ENCODE data around the gene TP53I11. TPM values are rescaled to one million over a fixed set of nuclear protein-coding genes. Genes with fewer than 3 reads are reported as not detected.

The TP53I11 gene
- total RNA-seq, 4 donors from 2014 or later: 24.7 to 107 (median 46.3) TPM

DNA sequence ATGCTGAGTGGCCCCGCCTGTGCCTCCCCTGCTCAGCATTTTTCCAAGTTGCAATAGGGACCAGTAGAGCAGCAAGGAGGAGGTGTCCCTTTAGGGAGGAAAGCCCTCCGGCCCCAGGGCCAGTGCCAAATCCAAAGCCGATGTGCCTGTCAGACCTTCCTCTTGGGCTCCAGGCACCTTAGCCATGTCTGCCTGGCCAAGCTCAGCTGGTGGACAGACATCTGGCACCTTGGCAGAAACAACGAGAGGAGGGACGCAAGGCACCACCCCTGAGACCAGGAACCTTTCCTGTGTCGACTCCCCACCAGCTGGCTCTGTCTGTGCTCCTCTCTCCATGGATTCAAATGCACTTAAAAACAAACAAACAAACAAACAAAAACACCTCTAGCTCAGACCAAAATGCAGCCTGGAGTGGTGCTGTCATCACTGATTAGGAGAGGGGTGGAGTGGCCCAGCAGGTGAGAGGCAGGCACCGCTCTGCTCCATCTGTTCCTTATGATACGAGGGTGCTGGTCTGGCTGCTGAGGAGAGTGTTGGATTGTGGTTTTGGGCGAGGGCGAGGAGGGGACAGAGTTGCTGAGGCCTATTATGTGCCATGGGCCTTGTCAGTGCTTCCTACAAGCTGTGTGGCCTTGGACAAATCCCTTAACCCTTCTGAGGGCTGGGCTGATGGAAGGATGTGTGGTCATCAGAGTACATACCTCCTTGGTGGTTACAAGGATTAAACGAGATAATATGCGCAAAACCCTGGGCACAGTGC lies 46.2 kb downstream of the TP53I11 start:
- TF ChIP-seq, protein P1, sequence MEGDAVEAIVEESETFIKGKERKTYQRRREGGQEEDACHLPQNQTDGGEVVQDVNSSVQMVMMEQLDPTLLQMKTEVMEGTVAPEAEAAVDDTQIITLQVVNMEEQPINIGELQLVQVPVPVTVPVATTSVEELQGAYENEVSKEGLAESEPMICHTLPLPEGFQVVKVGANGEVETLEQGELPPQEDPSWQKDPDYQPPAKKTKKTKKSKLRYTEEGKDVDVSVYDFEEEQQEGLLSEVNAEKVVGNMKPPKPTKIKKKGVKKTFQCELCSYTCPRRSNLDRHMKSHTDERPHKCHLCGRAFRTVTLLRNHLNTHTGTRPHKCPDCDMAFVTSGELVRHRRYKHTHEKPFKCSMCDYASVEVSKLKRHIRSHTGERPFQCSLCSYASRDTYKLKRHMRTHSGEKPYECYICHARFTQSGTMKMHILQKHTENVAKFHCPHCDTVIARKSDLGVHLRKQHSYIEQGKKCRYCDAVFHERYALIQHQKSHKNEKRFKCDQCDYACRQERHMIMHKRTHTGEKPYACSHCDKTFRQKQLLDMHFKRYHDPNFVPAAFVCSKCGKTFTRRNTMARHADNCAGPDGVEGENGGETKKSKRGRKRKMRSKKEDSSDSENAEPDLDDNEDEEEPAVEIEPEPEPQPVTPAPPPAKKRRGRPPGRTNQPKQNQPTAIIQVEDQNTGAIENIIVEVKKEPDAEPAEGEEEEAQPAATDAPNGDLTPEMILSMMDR (IDR thresholded peaks at IDR 0.05; ENCODE audit: low read depth): no peak

DNA sequence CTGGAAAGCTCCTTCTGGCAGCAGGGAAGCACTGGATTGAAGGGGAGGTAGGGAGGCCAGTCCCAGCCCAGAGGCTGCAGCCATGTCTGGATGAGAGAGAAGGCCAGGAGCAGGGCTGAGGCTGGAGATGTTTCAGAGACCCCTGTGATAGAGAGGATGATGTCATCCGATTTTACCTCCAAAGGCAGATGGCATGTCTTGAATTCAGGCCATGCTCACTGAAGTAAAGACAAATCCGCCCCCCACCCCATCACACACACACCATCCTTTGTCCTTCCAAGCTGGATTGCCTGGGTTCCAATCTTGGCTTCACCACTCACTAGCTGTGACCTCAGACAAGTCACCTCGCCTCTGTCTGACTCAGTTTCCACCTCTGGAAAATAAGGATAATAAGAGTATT lies 47.2 kb downstream of the TP53I11 start:
- TF ChIP-seq, protein P1 (IDR thresholded peaks at IDR 0.05; ENCODE audit: low read depth): no peak

DNA sequence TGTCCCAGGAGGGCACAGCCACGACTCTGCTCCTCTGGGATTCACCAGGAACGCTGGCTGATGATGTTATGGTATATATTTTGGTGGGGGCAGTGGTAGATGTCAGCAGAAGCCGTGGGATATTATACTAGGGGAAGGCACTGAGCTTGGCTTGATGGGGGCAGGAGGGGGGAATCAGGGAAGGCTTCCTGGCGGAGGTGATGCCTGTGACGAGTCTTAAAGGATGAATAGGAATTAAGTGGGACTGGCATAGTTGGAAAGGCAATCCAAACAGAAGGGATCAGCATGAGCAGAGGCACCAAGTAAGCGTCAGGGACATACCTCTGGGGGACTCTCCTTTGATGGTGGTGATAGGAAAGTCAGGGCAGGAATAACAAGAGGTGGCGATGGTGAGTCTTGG lies 47.6 kb downstream of the TP53I11 start:
- TF ChIP-seq, protein P1 (IDR thresholded peaks at IDR 0.05; ENCODE audit: low read depth): no peak

DNA sequence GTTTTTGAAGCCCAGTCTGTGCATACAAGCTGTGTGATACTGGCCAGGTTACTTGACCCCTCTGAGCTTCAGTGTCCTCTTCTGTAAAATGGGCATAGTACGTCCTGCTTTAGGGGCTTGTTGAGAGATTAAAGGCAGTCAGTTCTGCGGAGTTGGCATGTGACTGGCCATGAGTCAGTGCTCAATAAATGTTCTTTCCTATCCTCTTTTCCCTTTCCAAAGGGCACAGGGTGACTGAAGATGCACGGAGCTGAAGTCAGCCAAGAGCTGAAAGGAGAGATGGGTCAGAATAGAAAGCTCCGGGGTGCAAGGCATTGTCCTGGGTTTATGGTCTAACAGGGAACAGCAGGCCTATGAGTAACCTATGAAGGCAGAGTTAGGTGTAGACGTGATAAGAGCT lies 48.9 kb downstream of the TP53I11 start:
- TF ChIP-seq, protein P1 (IDR thresholded peaks at IDR 0.05; ENCODE audit: low read depth): no peak

DNA sequence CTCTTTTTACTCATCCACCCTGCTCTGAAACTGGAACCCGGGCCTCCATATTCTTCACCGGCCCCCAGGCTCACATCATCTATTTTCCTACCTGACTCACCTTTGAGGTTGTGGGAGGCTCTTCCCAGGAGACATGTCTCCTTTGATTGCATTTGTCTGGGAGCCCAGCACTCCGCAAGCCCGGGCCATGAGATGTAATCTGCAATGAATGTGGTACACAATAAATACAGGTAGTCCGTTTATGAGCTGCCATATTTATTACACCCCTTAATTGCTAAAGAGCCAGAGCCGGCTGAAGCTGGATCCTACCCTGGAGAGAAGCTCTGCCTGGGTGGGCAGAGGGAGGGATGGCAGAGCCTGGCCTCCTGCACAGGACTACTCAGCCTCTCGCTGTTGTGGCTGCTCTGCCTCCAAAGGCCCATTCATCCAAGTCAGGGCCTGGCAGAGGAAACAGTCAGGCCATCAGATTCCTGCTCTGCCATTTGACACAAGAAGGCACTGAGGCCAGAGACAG lies 49.5 kb downstream of the TP53I11 start:
- TF ChIP-seq, protein P1 (IDR thresholded peaks at IDR 0.05; ENCODE audit: low read depth): no peak

DNA sequence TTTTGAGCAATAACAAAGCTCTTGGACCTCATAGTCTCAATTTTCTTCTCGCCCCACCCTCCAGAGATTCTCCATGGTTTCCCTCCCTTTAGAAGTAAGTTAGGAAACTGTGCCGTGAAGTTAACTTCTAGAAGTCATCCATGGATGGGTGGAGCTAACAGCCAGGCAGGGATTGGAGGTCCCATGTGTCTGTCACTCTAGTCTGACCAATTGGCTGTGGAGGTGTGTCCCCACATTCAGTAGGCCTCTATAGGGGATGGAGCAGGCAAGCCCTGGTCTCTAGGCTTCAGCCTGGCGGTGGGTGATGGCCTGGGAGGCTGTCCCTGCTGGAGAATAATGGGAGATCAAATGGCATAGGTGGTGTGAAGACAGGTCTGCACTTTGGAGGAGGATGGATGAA lies 50.7 kb downstream of the TP53I11 start:
- TF ChIP-seq, protein P1 (IDR thresholded peaks at IDR 0.05; ENCODE audit: low read depth): no peak

DNA sequence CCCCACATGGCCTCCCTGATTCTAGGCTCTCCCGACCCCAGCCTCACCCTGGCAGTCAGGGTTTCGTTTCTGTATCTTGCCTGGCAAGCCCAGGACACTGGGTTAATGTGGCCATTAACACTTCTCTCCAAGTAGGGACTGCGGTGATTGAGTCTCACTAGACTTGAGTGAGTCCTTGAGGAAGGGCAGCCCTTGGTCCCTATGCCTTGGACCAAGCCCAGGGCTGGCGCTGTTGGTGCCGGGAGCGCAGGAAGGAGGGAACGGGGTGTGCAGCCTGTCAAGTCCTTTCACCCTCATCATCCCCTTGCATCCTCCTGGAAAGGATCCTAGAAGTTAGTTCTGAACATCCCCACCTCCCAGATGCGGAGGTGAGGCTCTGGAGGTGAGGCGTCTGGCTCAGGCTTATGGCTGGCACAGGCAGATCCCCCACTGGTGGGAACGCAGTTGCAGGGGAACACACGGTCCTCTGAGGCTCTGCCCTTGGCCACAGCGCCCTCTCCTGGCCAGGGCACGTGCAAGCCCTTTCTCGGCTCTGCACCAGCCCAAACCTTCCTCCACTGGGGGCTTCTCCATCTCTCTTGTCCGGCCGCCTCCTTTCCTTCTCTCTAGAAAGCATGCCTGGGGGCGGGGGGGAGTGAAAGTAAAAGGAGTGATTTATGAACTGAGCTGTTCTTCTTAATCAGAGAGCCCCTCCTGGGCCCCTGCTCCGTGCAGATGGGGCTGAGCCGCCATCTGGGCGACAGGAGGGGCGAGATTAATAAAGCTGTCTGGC lies 56.7 kb downstream of the TP53I11 start:
- TF ChIP-seq, protein P1 (IDR thresholded peaks at IDR 0.05; ENCODE audit: low read depth): no peak
